SK-N-SH (cell line): ENCODE results near the gene ATXN10. TPM values are rescaled to one million over a fixed set of nuclear protein-coding genes. Genes with fewer than 3 reads are reported as not detected.

Experiments
- CTCF ChIA-PET: fragments of 300-600, 350-600 bp; formaldehyde crosslinking; extraction: SDS; loops from one replicate; lab custom pipeline; 2021; lab: Yijun Ruan, JAX
- POLR2A ChIA-PET: fragments of 350-600 bp; sonication (Branson Sonifier 250); formaldehyde crosslinking; extraction: SDS; loops from one replicate; lab custom pipeline; 2020; ENCODE audit warnings: antibody characterized with exemption, inconsistent platforms; lab: Yijun Ruan, JAX
- DNase-seq: peaks from one replicate; pipeline ENCODE4 v3.0.0; 2012
- H2AFZ ChIP-seq: fragments of 200-600 bp; sonication (generic); 2 replicates; pipeline ENCODE4 v1.8.1; 2016; ENCODE audit warnings: antibody characterized with exemption, mild to moderate bottlenecking, low read depth
- H3F3A ChIP-seq: fragments of 200-600 bp; sonication (generic); replicated peaks from 2 replicates; pipeline ENCODE3; 2016; ENCODE audit warnings: antibody characterized with exemption, mild to moderate bottlenecking; ENCODE audit not compliant: insufficient read depth
- H3K27ac ChIP-seq, 2 experiments: fragments of 200-500 bp in 1 of 2; fragments of 200-600 bp in 1 of 2; sonication (Bioruptor generic) in 1 of 2; sonication (generic), shearing (Covaris generic) in 1 of 2; 2 replicates each; pipeline versions ENCODE4 v1.5.1 to v1.6.1; 2014 to 2016; ENCODE audit warnings: low read depth in 2 of 2, inconsistent platforms in 1 of 2, low read length in 1 of 2, mild to moderate bottlenecking in 1 of 2, mixed read lengths in 1 of 2
- H3K27me3 ChIP-seq: fragments of 200-600 bp; sonication (generic), shearing (Covaris generic); 2 replicates; pipeline ENCODE4 v1.6.1; 2016; ENCODE audit warnings: mixed run types; ENCODE audit not compliant: insufficient read depth
- H3K36me3 ChIP-seq, 2 experiments: fragments of 200-500 bp in 1 of 2; fragments of 200-600 bp in 1 of 2; sonication (Bioruptor generic) in 1 of 2; sonication (generic) in 1 of 2; replicated peaks in 1 of 2; 2 replicates each; pipeline versions ENCODE3 to v1.5.1; 2014 to 2016; ENCODE audit warnings: low read length in 1 of 2, mild to moderate bottlenecking in 1 of 2; ENCODE audit not compliant: insufficient read depth in 2 of 2, control insufficient read depth in 1 of 2
- H3K4me1 ChIP-seq, 2 experiments: fragments of 200-500 bp in 1 of 2; fragments of 200-600 bp in 1 of 2; sonication (Bioruptor generic) in 1 of 2; sonication (generic), shearing (Covaris generic) in 1 of 2; 2 replicates each; pipeline versions ENCODE4 v1.5.1 to v1.6.1; 2014 to 2016; ENCODE audit warnings: low read depth in 1 of 2, low read length in 1 of 2, mixed run types in 1 of 2; ENCODE audit not compliant: insufficient read depth in 2 of 2, control insufficient read depth in 1 of 2
- H3K4me2 ChIP-seq: fragments of 200-600 bp; sonication (generic), shearing (Covaris generic); 2 replicates; pipeline ENCODE4 v1.6.1; 2017; ENCODE audit warnings: mixed run types
- H3K4me3 ChIP-seq, 2 experiments: fragments of 200-500 bp in 1 of 2; fragments of 200-600 bp in 1 of 2; sonication (Bioruptor generic) in 1 of 2; sonication (generic), shearing (Covaris generic) in 1 of 2; 2 replicates each; pipeline versions ENCODE4 v1.5.1 to v1.8.1; 2014 to 2016; ENCODE audit warnings: low read depth in 2 of 2, inconsistent platforms in 1 of 2, low read length in 1 of 2, mild to moderate bottlenecking in 1 of 2, mixed read lengths in 1 of 2, moderate library complexity in 1 of 2
- H3K79me2 ChIP-seq: fragments of 200-600 bp; sonication (generic); 2 replicates; pipeline ENCODE4 v1.8.1; 2017; ENCODE audit warnings: mild to moderate bottlenecking; ENCODE audit not compliant: insufficient read depth
- H3K9ac ChIP-seq: fragments of 200-600 bp; sonication (generic); 2 replicates; pipeline ENCODE4 v1.6.1; 2017; ENCODE audit warnings: mixed run types
- H3K9me2 ChIP-seq: fragments of 200-600 bp; sonication (generic); 2 replicates; pipeline ENCODE4 v1.6.1; 2017; ENCODE audit warnings: mixed run types
- H3K9me3 ChIP-seq: fragments of 200-600 bp; sonication (generic); 2 replicates; pipeline ENCODE4 v1.6.1; 2017; ENCODE audit warnings: mixed run types, mild to moderate bottlenecking, moderate library complexity
- H4K20me1 ChIP-seq: fragments of 200-600 bp; sonication (generic); 2 replicates; pipeline ENCODE4 v1.6.1; 2017; ENCODE audit warnings: mild to moderate bottlenecking, mixed run types; ENCODE audit not compliant: insufficient read depth
- ELF1 ChIP-seq: IDR thresholded peaks from 2 replicates; pipeline ENCODE4 v1.4.0; 2012
- EZH2phosphoT487 ChIP-seq: fragments of 200-600 bp; sonication (generic); IDR thresholded peaks from 2 replicates; pipeline ENCODE4 v1.6.1; 2017; ENCODE audit warnings: low read depth, mixed run types, mild to moderate bottlenecking, antibody characterized with exemption, moderate library complexity, borderline replicate concordance
- FOSL2 ChIP-seq: IDR thresholded peaks from 2 replicates; pipeline ENCODE4 v1.4.0; 2012; ENCODE audit warnings: low read depth, mild to moderate bottlenecking, moderate library complexity, borderline replicate concordance
- FOXJ3 ChIP-seq: sonication (generic); formaldehyde crosslinking; IDR thresholded peaks from 2 replicates; pipeline ENCODE4 v1.5.1; 2020; ENCODE audit warnings: mild to moderate bottlenecking, missing genetic modification reagents
- GABPA ChIP-seq: IDR thresholded peaks from 2 replicates; pipeline ENCODE4 v1.4.0; 2012; ENCODE audit warnings: low read depth, mild to moderate bottlenecking
- GATA2 ChIP-seq: sonication (generic); formaldehyde crosslinking; IDR thresholded peaks from 2 replicates; pipeline ENCODE4 v1.5.0; 2020; ENCODE audit warnings: mild to moderate bottlenecking, missing genetic modification reagents
- MXI1 ChIP-seq: IDR thresholded peaks from 2 replicates; pipeline ENCODE4 v1.6.1; 2012; ENCODE audit warnings: mild to moderate bottlenecking, low read depth, low read length, improper control_type of control experiment
- NRF1 ChIP-seq: IDR thresholded peaks from 2 replicates; pipeline ENCODE4 v1.6.1; 2012; ENCODE audit warnings: low read depth, mild to moderate bottlenecking, low read length
- RAD21 ChIP-seq: IDR thresholded peaks from 2 replicates; pipeline ENCODE4 v1.6.1; 2012; ENCODE audit warnings: mild to moderate bottlenecking, low read length
- RCOR1 ChIP-seq: fragments of 150-350 bp; IDR thresholded peaks from 2 replicates; pipeline ENCODE4 v1.6.1; 2017; ENCODE audit warnings: antibody characterized with exemption, low read length
- RFX5 ChIP-seq: IDR thresholded peaks from 2 replicates; pipeline ENCODE4 v1.6.1; 2012; ENCODE audit warnings: mild to moderate bottlenecking, improper control_type of control experiment, low read length
- SIN3A ChIP-seq: IDR thresholded peaks from 2 replicates; pipeline ENCODE4 v1.6.1; 2012; ENCODE audit warnings: low read depth, mild to moderate bottlenecking, low read length, moderate library complexity, borderline replicate concordance
- SMC3 ChIP-seq: IDR thresholded peaks from 2 replicates; pipeline ENCODE4 v1.6.1; 2012; ENCODE audit warnings: low read depth, low read length, improper control_type of control experiment
- TAF1 ChIP-seq: IDR thresholded peaks from 2 replicates; pipeline ENCODE4 v1.6.1; 2012; ENCODE audit warnings: low read depth, mild to moderate bottlenecking, low read length, moderate library complexity, borderline replicate concordance
- TCF12 ChIP-seq: IDR thresholded peaks from 2 replicates; pipeline ENCODE4 v1.4.0; 2012
- TEAD4 ChIP-seq: IDR thresholded peaks from 2 replicates; pipeline ENCODE4 v1.4.0; 2012; ENCODE audit warnings: mild to moderate bottlenecking, borderline replicate concordance; ENCODE audit not compliant: insufficient read depth
- YY1 ChIP-seq: IDR thresholded peaks from 2 replicates; pipeline ENCODE4 v1.4.0; 2012; ENCODE audit warnings: low read depth, mild to moderate bottlenecking
- WGBS: methylation state at CpG from one replicate; pipeline ENCODE4 v1.1.6; 2017; ENCODE audit warnings: low lambda C conversion rate; 5-methylcytosine and 5-hydroxymethylcytosine counted together
- polyA plus RNA-seq, 3 experiments: library from polyadenylated mRNA; depleted of rRNA; stranded (reverse); fragments of >200 nt; gene quantifications; 2 replicates each; pipeline ENCODE4 v1.2.3, GENCODE V29; 2012
- TF ChIP-seq, protein P1 (sequence below): IDR thresholded peaks from 2 replicates; pipeline ENCODE4 v1.4.0; 2012; ENCODE audit warnings: low read depth
- TF ChIP-seq, protein P2 (sequence below): fragments of 200-600 bp; sonication (generic); IDR thresholded peaks from 2 replicates; pipeline ENCODE4 v1.6.1; 2017; ENCODE audit warnings: antibody characterized with exemption, mild to moderate bottlenecking, moderate library complexity
- TF ChIP-seq, protein P3 (sequence below): fragments of 150-350 bp; IDR thresholded peaks from 2 replicates; pipeline ENCODE4 v1.6.1; 2016; ENCODE audit warnings: mild to moderate bottlenecking, low read depth, low read length
- TF ChIP-seq, protein P4 (sequence below): IDR thresholded peaks from 2 replicates; pipeline ENCODE4 v1.6.1; 2012; ENCODE audit warnings: mild to moderate bottlenecking, low read depth, low read length, moderate library complexity
- TF ChIP-seq, protein P5 (sequence below): IDR thresholded peaks from 2 replicates; pipeline ENCODE4 v1.4.0; 2012; ENCODE audit warnings: low read depth, borderline replicate concordance
- TF ChIP-seq, protein P6 (sequence below): IDR thresholded peaks from 2 replicates; pipeline ENCODE4; 2012
- TF ChIP-seq, protein P7 (sequence below): fragments of 150-350 bp; IDR thresholded peaks from 2 replicates; pipeline ENCODE4 v1.6.1; 2017; ENCODE audit warnings: antibody characterized with exemption, low read length, low read depth, borderline replicate concordance

ATXN10 gene
- polyA plus RNA-seq, 1 of the 3 experiments (the other 2 are of a cell fraction), result 202 TPM

DNA sequence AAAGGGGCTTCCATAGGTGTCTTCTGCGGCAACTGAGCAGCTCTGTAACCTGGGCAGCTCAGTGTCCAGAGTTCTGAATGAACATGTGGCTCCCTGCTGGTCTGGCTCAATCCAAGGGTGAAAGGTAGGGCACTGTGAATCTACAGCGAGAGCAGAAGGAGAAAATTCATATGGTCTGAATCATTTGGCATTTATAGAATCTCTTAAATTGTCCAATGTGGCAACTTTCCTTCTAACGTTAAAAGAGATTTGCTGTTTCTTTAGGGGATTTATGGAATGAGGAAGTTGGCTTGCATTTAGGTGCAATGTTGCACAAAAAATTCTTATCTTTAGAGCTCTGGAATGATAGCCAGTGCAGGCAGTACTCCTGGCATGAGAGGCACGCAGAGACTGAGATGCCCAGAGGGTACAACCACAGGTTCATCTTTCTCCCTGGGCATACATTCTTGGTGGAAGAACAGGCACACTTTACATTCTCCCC, 17.0 kb downstream of the ATXN10 start:
- Histone ChIP-seq H3K79me2 (peaks cover 96% of the 10 kb centered on the region), H3K9me2 (no peaks in the 10 kb centered on the region), H3K27ac (peak overlapping the region; percentile 72 to 77), H3K4me1 (peaks cover 33 to 68% of the 10 kb centered on the region in 2 experiments), H2AFZ (no peak overlapping the region), H4K20me1 (peaks cover 61% of the 10 kb centered on the region; the same call in 1 of the 2 replicates), H3K27me3 (no peaks in the 10 kb centered on the region), H3K9ac (no peak overlapping the region; the same call in 1 of the 2 replicates), H3F3A (peaks cover 62% of the 10 kb centered on the region), H3K36me3 (peaks cover 14 to 22% of the 10 kb centered on the region in 2 experiments), H3K4me3 (peak overlapping the region in 1 of 2 experiments; percentile 9; a peak in 1 of 4 replicates), H3K9me3 (no peaks in the 10 kb centered on the region), H3K4me2 (peak overlapping the region; percentile 60)
- ChIA-PET CTCF (interaction anchor here (0.9 to 1.3 kb wide), 3 partner anchors 14 to 270 kb away, joined by 3 read pairs; no protein-coding TSS in a partner anchor), POLR2A (no interaction called here)
- 20% methylated on average over 4 of the region's 4 CpGs for WGBS
- DNase-seq, result peak; percentile 23
- TF ChIP-seq YY1 (no peak), SMC3 (no peak), GABPA (no peak; the same call in 1 of the 2 replicates), EZH2phosphoT487 (no peak), RCOR1 (peak; percentile 77), SIN3A (peak; percentile 62; the same call in 1 of the 2 replicates), GATA2 (CRISPR knock-in tag) (no peak), MXI1 (no peak), FOXJ3 (CRISPR knock-in tag) (no peak), FOSL2 (peak; percentile 82), RAD21 (no peak), ELF1 (peak; percentile 98), TAF1 (0 out of 2 replicates have a peak, but pooled peaks have one; percentile 12), RFX5 (no peak), TEAD4 (peak; percentile 93), NRF1 (no peak), TCF12 (peak; percentile 95)
- TF ChIP-seq, protein P1, sequence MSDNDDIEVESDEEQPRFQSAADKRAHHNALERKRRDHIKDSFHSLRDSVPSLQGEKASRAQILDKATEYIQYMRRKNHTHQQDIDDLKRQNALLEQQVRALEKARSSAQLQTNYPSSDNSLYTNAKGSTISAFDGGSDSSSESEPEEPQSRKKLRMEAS, result peak; percentile 90
- TF ChIP-seq, protein P2, sequence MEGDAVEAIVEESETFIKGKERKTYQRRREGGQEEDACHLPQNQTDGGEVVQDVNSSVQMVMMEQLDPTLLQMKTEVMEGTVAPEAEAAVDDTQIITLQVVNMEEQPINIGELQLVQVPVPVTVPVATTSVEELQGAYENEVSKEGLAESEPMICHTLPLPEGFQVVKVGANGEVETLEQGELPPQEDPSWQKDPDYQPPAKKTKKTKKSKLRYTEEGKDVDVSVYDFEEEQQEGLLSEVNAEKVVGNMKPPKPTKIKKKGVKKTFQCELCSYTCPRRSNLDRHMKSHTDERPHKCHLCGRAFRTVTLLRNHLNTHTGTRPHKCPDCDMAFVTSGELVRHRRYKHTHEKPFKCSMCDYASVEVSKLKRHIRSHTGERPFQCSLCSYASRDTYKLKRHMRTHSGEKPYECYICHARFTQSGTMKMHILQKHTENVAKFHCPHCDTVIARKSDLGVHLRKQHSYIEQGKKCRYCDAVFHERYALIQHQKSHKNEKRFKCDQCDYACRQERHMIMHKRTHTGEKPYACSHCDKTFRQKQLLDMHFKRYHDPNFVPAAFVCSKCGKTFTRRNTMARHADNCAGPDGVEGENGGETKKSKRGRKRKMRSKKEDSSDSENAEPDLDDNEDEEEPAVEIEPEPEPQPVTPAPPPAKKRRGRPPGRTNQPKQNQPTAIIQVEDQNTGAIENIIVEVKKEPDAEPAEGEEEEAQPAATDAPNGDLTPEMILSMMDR, result no peak
- TF ChIP-seq, protein P3, sequence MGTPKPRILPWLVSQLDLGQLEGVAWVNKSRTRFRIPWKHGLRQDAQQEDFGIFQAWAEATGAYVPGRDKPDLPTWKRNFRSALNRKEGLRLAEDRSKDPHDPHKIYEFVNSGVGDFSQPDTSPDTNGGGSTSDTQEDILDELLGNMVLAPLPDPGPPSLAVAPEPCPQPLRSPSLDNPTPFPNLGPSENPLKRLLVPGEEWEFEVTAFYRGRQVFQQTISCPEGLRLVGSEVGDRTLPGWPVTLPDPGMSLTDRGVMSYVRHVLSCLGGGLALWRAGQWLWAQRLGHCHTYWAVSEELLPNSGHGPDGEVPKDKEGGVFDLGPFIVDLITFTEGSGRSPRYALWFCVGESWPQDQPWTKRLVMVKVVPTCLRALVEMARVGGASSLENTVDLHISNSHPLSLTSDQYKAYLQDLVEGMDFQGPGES, result no peak
- TF ChIP-seq, protein P4, sequence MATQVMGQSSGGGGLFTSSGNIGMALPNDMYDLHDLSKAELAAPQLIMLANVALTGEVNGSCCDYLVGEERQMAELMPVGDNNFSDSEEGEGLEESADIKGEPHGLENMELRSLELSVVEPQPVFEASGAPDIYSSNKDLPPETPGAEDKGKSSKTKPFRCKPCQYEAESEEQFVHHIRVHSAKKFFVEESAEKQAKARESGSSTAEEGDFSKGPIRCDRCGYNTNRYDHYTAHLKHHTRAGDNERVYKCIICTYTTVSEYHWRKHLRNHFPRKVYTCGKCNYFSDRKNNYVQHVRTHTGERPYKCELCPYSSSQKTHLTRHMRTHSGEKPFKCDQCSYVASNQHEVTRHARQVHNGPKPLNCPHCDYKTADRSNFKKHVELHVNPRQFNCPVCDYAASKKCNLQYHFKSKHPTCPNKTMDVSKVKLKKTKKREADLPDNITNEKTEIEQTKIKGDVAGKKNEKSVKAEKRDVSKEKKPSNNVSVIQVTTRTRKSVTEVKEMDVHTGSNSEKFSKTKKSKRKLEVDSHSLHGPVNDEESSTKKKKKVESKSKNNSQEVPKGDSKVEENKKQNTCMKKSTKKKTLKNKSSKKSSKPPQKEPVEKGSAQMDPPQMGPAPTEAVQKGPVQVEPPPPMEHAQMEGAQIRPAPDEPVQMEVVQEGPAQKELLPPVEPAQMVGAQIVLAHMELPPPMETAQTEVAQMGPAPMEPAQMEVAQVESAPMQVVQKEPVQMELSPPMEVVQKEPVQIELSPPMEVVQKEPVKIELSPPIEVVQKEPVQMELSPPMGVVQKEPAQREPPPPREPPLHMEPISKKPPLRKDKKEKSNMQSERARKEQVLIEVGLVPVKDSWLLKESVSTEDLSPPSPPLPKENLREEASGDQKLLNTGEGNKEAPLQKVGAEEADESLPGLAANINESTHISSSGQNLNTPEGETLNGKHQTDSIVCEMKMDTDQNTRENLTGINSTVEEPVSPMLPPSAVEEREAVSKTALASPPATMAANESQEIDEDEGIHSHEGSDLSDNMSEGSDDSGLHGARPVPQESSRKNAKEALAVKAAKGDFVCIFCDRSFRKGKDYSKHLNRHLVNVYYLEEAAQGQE, result peak; percentile 71; the same call in 1 of the 2 replicates
- TF ChIP-seq, protein P5, sequence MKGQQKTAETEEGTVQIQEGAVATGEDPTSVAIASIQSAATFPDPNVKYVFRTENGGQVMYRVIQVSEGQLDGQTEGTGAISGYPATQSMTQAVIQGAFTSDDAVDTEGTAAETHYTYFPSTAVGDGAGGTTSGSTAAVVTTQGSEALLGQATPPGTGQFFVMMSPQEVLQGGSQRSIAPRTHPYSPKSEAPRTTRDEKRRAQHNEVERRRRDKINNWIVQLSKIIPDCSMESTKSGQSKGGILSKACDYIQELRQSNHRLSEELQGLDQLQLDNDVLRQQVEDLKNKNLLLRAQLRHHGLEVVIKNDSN, result no peak
- TF ChIP-seq, protein P6, sequence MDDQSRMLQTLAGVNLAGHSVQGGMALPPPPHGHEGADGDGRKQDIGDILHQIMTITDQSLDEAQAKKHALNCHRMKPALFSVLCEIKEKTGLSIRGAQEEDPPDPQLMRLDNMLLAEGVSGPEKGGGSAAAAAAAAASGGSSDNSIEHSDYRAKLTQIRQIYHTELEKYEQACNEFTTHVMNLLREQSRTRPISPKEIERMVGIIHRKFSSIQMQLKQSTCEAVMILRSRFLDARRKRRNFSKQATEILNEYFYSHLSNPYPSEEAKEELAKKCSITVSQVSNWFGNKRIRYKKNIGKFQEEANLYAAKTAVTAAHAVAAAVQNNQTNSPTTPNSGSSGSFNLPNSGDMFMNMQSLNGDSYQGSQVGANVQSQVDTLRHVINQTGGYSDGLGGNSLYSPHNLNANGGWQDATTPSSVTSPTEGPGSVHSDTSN, result peak; percentile 72
- TF ChIP-seq, protein P7, sequence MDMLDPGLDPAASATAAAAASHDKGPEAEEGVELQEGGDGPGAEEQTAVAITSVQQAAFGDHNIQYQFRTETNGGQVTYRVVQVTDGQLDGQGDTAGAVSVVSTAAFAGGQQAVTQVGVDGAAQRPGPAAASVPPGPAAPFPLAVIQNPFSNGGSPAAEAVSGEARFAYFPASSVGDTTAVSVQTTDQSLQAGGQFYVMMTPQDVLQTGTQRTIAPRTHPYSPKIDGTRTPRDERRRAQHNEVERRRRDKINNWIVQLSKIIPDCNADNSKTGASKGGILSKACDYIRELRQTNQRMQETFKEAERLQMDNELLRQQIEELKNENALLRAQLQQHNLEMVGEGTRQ, result no peak
